Kidney capillary endothelial cell (primary cell): ENCODE measurements around the gene ANKRD33.

Experiments used
- DNase-seq: peaks from one replicate; pipeline ENCODE4 v3.0.0-alpha.2; 2018; ENCODE audit warnings: low spot score

ANKRD33 gene

DNA sequence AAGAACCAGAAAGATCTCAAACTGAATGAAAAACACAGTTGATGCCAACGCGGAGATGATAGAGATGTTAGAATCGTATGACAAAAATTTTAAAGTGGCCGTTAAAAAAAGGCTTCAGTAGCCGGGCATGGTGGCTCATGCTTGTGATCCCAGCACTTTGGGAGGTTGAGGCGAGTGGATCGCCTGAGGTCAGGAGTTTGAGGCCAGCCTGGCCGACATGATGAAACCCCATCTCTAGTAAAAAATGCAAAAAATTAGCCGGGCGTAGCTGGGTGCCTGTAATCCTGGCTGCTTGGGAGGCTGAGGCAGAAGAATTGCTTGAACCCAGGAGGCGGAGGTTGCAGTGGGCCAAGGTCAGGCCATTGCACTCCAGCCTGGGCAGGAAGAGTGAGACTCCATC is 14.0 kb downstream of the ANKRD33 start:
- no peak for DNase-seq

- no peak for DNase-seq
Measured at GRCh38 chr12:51904951-51905470, 17.1 kb downstream of the ANKRD33 start.

- peak; percentile 96 for DNase-seq
Measured at GRCh38 chr12:51905471-51906429, 17.8 kb downstream of the ANKRD33 start.

DNA sequence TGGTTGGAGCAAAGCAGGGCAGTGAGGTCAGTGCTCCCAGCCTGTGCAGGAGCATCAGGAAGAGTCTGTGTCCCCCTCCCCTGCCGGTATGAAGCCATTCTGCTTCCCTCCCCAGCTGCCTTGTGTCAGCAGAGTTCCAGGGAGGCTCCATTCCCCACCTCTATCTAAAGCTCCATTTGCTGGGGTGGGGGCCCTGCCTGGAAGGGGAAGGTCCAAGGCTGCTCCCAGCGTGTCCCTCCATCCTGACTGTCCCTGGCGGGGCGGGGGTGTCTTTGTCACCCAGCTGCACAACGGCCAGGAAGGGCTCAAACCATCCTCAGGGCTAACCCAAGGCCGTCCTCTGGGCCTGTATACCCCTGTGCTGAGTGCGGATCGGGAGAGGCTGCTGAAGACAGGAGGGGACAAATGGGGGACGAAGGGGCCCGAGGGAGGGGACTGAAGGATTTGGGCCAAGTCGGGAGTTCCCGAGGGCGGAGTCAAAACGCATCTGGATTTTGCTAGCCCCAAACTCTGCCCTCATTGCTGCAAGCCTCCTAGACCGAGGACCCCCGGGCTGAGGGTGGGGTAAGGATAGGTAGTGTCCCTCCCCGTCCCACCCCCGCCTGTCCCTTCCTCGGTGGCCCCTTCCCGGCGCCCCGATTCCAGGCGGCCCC is 18.7 kb downstream of the ANKRD33 start:
- DNase-seq, result no peak

- DNase-seq, result no peak
Measured at GRCh38 chr12:51907083-51907855, 19.4 kb downstream of the ANKRD33 start, which contains the start of gene ACVRL1. ACVRL1 (plus strand) TSS chr12:51907504; CDS start chr12:51912475, 4,971 bp downstream.

- no peak for DNase-seq
Measured at GRCh38 chr12:51907856-51908425, 20.0 kb downstream of the ANKRD33 start.

GRCh38 chr12:51908876-51909592 is 21.1 kb downstream of the ANKRD33 start:
- no peak for DNase-seq

DNA sequence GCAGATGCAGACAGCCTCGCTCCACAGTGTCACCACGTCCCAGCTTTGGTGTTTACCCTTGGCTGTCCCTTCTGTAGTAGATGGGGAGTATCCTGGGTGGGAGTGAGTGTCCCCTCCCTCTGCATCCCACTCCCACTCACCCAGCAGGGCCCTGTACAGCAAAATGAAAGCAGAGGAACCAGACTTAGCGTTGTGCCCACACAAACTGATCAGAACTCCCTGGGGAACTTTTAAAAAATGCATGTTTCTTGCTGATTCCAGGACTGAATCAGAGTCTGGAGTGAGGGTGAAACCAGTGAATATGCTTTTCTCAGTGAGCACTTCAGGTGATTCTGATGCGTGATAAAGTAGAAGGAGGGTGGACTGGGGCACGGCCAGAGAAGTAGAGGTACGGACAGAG is 22.3 kb downstream of the ANKRD33 start:
- DNase-seq, result no peak

DNA sequence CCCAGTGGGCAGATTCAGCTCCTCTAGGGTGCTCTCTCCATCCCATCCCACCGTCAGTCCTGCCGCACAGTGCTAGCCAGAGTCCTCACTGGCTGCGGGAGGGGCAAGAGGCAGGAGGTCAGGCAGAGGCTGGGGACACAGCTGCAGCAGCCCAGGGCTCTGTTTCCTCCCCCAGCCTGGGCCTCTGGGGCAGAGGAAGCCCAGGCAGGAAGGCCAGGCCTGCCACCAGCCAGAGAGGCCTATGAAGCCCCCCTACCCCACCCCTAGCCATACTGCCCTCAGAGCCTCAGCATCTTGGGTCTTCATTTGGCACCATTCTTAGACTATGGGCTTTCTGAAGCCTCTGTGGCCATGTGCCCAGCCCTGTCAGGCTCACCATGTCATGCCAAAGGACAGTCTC is 22.8 kb downstream of the ANKRD33 start:
- DNase-seq, result no peak

DNA sequence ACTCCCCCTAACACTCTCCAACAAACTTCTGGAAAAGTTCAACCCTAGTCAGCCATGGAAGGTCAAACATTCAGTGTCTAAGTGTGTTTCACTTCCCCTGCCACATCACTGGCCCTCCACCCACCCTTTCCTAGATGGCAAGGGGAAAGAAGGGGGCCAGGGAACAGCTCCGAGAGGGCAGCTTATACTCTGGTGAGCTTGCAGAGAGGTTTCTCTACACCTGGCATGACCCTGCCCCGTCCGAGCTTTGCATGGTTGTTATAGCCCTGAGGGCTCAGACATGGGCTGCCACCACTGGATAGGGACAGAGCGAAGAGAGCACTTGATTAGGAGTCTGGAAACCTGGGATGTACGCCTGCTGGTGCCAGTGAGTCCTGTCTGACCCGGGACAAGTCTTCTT is 23.4 kb downstream of the ANKRD33 start:
- no peak for DNase-seq

DNA sequence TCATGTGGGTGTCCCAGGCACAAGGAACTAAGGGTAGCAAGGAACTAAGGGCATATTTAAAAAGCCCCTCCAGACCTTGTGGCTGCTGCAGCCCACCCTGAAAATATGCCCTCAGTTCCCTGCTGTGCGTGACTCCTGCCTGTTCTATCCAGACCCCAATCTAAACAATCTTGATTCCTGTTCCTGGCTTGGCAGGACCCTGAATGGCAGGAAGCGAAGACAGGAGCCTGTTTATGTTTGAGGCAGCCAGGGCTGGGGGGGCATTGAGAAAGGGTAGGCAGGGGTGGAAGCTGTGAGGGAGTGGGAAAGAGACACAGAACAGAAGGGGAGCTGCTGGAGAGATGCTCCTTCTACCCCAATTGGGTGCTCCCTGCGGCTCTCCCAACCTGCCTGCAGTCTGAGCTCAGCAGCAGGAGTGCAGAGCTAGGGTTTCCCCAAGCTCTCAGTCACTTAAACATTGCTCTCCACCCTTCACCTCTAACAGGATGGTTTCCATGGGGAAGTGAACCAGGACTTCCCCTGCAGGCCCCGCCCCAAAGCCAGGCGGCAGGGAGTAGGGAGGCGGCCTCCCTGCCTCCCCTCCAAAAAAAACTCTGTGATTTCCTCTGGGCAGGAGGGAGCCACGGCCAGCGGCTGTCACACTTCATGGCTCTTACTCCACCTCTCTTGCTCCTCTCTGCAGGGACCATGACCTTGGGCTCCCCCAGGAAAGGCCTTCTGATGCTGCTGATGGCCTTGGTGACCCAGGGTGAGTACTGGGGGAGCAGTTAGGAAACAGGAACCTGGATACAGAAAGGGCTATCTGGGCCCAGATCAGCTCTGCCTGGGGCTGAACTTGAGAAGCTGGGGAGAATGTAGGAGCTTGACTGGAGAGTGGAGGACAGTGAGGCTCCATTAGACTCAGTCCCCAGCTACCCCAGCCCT is 24.1 kb downstream of the ANKRD33 start:
- no peak for DNase-seq

- no peak for DNase-seq
Measured at GRCh38 chr12:51913071-51914033, 25.4 kb downstream of the ANKRD33 start.

- DNase-seq, result no peak
Measured at GRCh38 chr12:51914034-51914923, 26.4 kb downstream of the ANKRD33 start.

- DNase-seq, result no peak
Measured at GRCh38 chr12:51915003-51915625, 27.2 kb downstream of the ANKRD33 start.

- no peak for DNase-seq
Measured at GRCh38 chr12:51915951-51916350, 28.0 kb downstream of the ANKRD33 start.

- DNase-seq, result no peak
Measured at GRCh38 chr12:51917041-51917590, 29.2 kb downstream of the ANKRD33 start.
